Keratinocyte (primary cell): ENCODE results near the gene UTP14C. TPM values are rescaled to one million over a fixed set of nuclear protein-coding genes. Genes with fewer than 3 reads are reported as not detected.

Experiments
- DNase-seq: peaks from one replicate; pipeline ENCODE4 v3.0.0-alpha.2; 2011; ENCODE audit warnings: low read depth, missing footprints, low spot score
- FAIRE-seq: peaks from 2 replicates; lab custom pipeline; 2011; peaks lifted over from hg19 to GRCh38; lab: Jason Lieb, UNC
- H2AFZ ChIP-seq: 2 replicates; pipeline ENCODE4 v1.6.0; 2012; ENCODE audit warnings: low read length, control low read depth, inconsistent platforms; ENCODE audit not compliant: control insufficient read depth
- H3K27ac ChIP-seq: 2 replicates; pipeline ENCODE4 v1.5.1; 2011; ENCODE audit warnings: low read length; ENCODE audit not compliant: control insufficient read depth, insufficient read depth
- H3K27me3 ChIP-seq: 3 replicates; pipeline ENCODE4 v1.6.0; 2011; ENCODE audit warnings: low read length; ENCODE audit not compliant: control insufficient read depth, insufficient read depth; ENCODE audit errors: extremely low read depth
- H3K36me3 ChIP-seq, 2 experiments: 2 replicates in 1 of 2; 3 replicates in 1 of 2; pipeline ENCODE4 v1.5.1; 2011; ENCODE audit warnings: low read length in 2 of 2, mild to moderate bottlenecking in 1 of 2; ENCODE audit not compliant: control insufficient read depth in 2 of 2, insufficient read depth in 2 of 2; ENCODE audit errors: extremely low read depth in 1 of 2
- H3K4me1 ChIP-seq: 3 replicates; pipeline ENCODE4 v1.5.1; 2011; ENCODE audit warnings: low read length; ENCODE audit not compliant: control insufficient read depth, insufficient read depth; ENCODE audit errors: extremely low read depth
- H3K4me2 ChIP-seq: 3 replicates; pipeline ENCODE4 v1.6.0; 2011; ENCODE audit warnings: low read depth, low read length; ENCODE audit not compliant: control insufficient read depth, insufficient read depth; ENCODE audit errors: extremely low read depth
- H3K4me3 ChIP-seq, 3 experiments: fragments of 200-600 bp in 1 of 3; sonication (generic) in 1 of 3; 2 replicates in 2 of 3; 3 replicates in 1 of 3; pipeline ENCODE4 v1.5.1; 2011 to 2016; ENCODE audit warnings: low read length in 3 of 3, mild to moderate bottlenecking in 3 of 3, control low read depth in 2 of 3, inconsistent platforms in 1 of 3, low read depth in 1 of 3, mixed read lengths in 1 of 3, mixed run types in 1 of 3, moderate library complexity in 1 of 3; ENCODE audit not compliant: control insufficient read depth in 2 of 3, insufficient read depth in 2 of 3; ENCODE audit errors: extremely low read depth in 1 of 3
- H3K79me2 ChIP-seq: 2 replicates; pipeline ENCODE4 v1.6.0; 2012; ENCODE audit warnings: low read length; ENCODE audit not compliant: control insufficient read depth, insufficient read depth
- H3K9ac ChIP-seq: 3 replicates; pipeline ENCODE4 v1.6.0; 2011; ENCODE audit warnings: low read length; ENCODE audit not compliant: control insufficient read depth, insufficient read depth; ENCODE audit errors: extremely low read depth
- H3K9me1 ChIP-seq: 3 replicates; pipeline ENCODE4 v1.6.0; 2011; ENCODE audit warnings: low read length; ENCODE audit not compliant: control insufficient read depth, insufficient read depth; ENCODE audit errors: extremely low read depth
- H3K9me3 ChIP-seq: 2 replicates; pipeline ENCODE4 v1.5.1; 2012; ENCODE audit warnings: low read depth, low read length; ENCODE audit not compliant: control insufficient read depth
- H4K20me1 ChIP-seq: 3 replicates; pipeline ENCODE4 v1.6.0; 2011; ENCODE audit warnings: low read length; ENCODE audit not compliant: control insufficient read depth, insufficient read depth; ENCODE audit errors: extremely low read depth
- EZH2 ChIP-seq: IDR thresholded peaks from one replicate; pipeline ENCODE4 v1.6.1; 2012; ENCODE audit warnings: inconsistent platforms, mild to moderate bottlenecking, low read length, moderate library complexity
- dilution Hi-C: fragments of 300-500 bp; cut with MboI; formaldehyde crosslinking; loops from one replicate; pipeline ENCODE4 v1.7.0; 2020; ENCODE audit warnings: low sequenced_read_pairs; ENCODE audit not compliant: extremely low pct_ligation_motif_present
- polyA plus RNA-seq, 5 experiments: library from polyadenylated mRNA; depleted of rRNA in 3 of 5; stranded (reverse) in 3 of 5; stranded (forward) in 1 of 5; unstranded in 1 of 5; fragments of >200 nt; gene quantifications; 1 replicate in 1 of 5; 2 replicates in 3 of 5; 3 replicates in 1 of 5; pipeline versions ENCODE4 v1.2.1 to v1.2.3, GENCODE V29; 2011 to 2012; ENCODE audit warnings: missing spikeins in 2 of 5, low read depth in 1 of 5, low replicate concordance in 1 of 5
- TF ChIP-seq, protein P1 (sequence below), 3 experiments: IDR thresholded peaks in 1 of 3; conservative IDR thresholded peaks in 1 of 3; optimal IDR thresholded peaks in 1 of 3; 2 replicates in 2 of 3; 3 replicates in 1 of 3; pipeline versions ENCODE3 to v1.5.1; 2011; ENCODE audit warnings: low read length in 3 of 3, mild to moderate bottlenecking in 3 of 3, moderate library complexity in 2 of 3, control low read depth in 1 of 3, inconsistent platforms in 1 of 3; ENCODE audit not compliant: insufficient read depth in 2 of 3; ENCODE audit errors: extremely low read depth in 1 of 3

The UTP14C gene
- polyA plus RNA-seq, 1 donor (not counting 4 experiments of a cell fraction or from before 2014, with no cell fraction given) = 10.8 TPM

GRCh38 chr13:52004511-52005170 is 19.9 kb upstream of the UTP14C start:
- no peaks in the 10 kb centered on the region for H3K79me2 ChIP-seq
- H3K9me1 ChIP-seq = no peaks in the 10 kb centered on the region
- H3K4me2 ChIP-seq = no peak overlapping the region
- TF ChIP-seq, protein P1, sequence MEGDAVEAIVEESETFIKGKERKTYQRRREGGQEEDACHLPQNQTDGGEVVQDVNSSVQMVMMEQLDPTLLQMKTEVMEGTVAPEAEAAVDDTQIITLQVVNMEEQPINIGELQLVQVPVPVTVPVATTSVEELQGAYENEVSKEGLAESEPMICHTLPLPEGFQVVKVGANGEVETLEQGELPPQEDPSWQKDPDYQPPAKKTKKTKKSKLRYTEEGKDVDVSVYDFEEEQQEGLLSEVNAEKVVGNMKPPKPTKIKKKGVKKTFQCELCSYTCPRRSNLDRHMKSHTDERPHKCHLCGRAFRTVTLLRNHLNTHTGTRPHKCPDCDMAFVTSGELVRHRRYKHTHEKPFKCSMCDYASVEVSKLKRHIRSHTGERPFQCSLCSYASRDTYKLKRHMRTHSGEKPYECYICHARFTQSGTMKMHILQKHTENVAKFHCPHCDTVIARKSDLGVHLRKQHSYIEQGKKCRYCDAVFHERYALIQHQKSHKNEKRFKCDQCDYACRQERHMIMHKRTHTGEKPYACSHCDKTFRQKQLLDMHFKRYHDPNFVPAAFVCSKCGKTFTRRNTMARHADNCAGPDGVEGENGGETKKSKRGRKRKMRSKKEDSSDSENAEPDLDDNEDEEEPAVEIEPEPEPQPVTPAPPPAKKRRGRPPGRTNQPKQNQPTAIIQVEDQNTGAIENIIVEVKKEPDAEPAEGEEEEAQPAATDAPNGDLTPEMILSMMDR (optimal IDR thresholded peaks at IDR 0.05 in 1 of 3, IDR thresholded peaks at IDR 0.05 in 1 of 3, conservative IDR thresholded peaks at IDR 0.05 in 1 of 3; ENCODE audit: extremely low read depth in 1 of 3, insufficient read depth in 2 of 3, low read length in 3 of 3) = no peak
- no peak for TF ChIP-seq EZH2
- no peaks in the 10 kb centered on the region for H3K9me3 ChIP-seq
- H3K9ac ChIP-seq = no peak overlapping the region
- no peaks in the 10 kb centered on the region for H3K36me3 ChIP-seq
- peaks cover 11% of the 10 kb centered on the region for H3K4me1 ChIP-seq
- DNase-seq = no peak
- no peak overlapping the region for H3K4me3 ChIP-seq
- peaks cover 5% of the 10 kb centered on the region for H3K27me3 ChIP-seq
- no peak for FAIRE-seq
- H2AFZ ChIP-seq = no peak overlapping the region
- no peak overlapping the region for H3K27ac ChIP-seq
- no peaks in the 10 kb centered on the region for H4K20me1 ChIP-seq
- dilution Hi-C loops = no loop called here

- DNase-seq (no peak), FAIRE-seq (no peak)
- Histone ChIP-seq H3K4me2 (peak overlapping the region; percentile 13), H3K4me3 (no peak overlapping the region), H3K36me3 (no peaks in the 10 kb centered on the region), H4K20me1 (no peaks in the 10 kb centered on the region), H3K79me2 (no peaks in the 10 kb centered on the region), H2AFZ (no peak overlapping the region), H3K9ac (no peak overlapping the region), H3K27me3 (peaks cover 4% of the 10 kb centered on the region), H3K27ac (no peak overlapping the region), H3K9me3 (no peaks in the 10 kb centered on the region), H3K4me1 (peaks cover 10% of the 10 kb centered on the region), H3K9me1 (no peaks in the 10 kb centered on the region)
- dilution Hi-C loops = no loop called here
- no peak for TF ChIP-seq EZH2
- TF ChIP-seq, protein P1 (optimal IDR thresholded peaks at IDR 0.05 in 1 of 3, IDR thresholded peaks at IDR 0.05 in 1 of 3, conservative IDR thresholded peaks at IDR 0.05 in 1 of 3; ENCODE audit: extremely low read depth in 1 of 3, insufficient read depth in 2 of 3, low read length in 3 of 3) = no peak
Observed at GRCh38 chr13:52005841-52006522, 18.5 kb upstream of the UTP14C start.
